GM12878 (cell line): Measurements from ENCODE around the gene ATP4A. TPM values are rescaled to one million over a fixed set of nuclear protein-coding genes. Genes with fewer than 3 reads are reported as not detected.

Experiments used
- ATAC-seq: fragments of 200-7000 bp; cut with Tn5 transposase; 3 replicates; pipeline ENCODE4 v1.9.1; 2020; ENCODE audit warnings: mild to moderate bottlenecking, moderate library complexity
- BruUV-seq: library from RNA; stranded (reverse); fragments of 400-500 nt; replicated peaks from 2 replicates; lab custom pipeline; 2021; lab: Mats Ljungman, UMichigan
- CTCF ChIA-PET: fragments of 300-600 bp; sonication (Branson Sonifier 250); formaldehyde crosslinking; extraction: SDS; loops from one replicate; lab custom pipeline; 2021; ENCODE audit warnings: inconsistent platforms; lab: Yijun Ruan, JAX
- POLR2A ChIA-PET: fragments of 350-600 bp; formaldehyde crosslinking; extraction: SDS; loops from one replicate; lab custom pipeline; 2021; ENCODE audit warnings: inconsistent platforms; lab: Charles Lee
- RAD21 ChIA-PET: fragments of 300-600 bp; sonication (Branson Sonifier 250); formaldehyde crosslinking; loops from one replicate; lab custom pipeline; 2023; ENCODE audit warnings: antibody characterized with exemption; ENCODE audit not compliant: unreplicated experiment; lab: Charles Lee
- SMC1A ChIA-PET: fragments of 300-600 bp; sonication (Branson Sonifier 250); formaldehyde crosslinking; loops from one replicate; lab custom pipeline; 2023; ENCODE audit not compliant: unreplicated experiment, uncharacterized antibody; lab: Charles Lee
- DNase-seq: peaks from one replicate; pipeline ENCODE4 v3.0.0-alpha.2; 2011; ENCODE audit warnings: low read depth, low spot score
- FAIRE-seq: peaks from 3 replicates; lab custom pipeline; 2011; peaks lifted over from hg19 to GRCh38; lab: Jason Lieb, UNC
- H2AFZ ChIP-seq: 2 replicates; pipeline ENCODE4 v1.6.0; 2011; ENCODE audit warnings: low read depth, low read length, control low read depth; ENCODE audit not compliant: control insufficient read depth
- H3K27ac ChIP-seq: 2 replicates; pipeline ENCODE4 v1.5.1; 2011; ENCODE audit warnings: control low read depth; ENCODE audit not compliant: control insufficient read depth, insufficient read depth
- H3K27me3 ChIP-seq, 2 experiments: replicated peaks in 1 of 2; 2 replicates each; pipeline versions ENCODE4 v1.6.0 to v1.6.1; 2011; ENCODE audit warnings: low read length in 1 of 2; ENCODE audit not compliant: control insufficient read depth in 2 of 2, insufficient read depth in 2 of 2
- H3K36me3 ChIP-seq, 2 experiments: 2 replicates each; pipeline ENCODE4 v1.5.1; 2011; ENCODE audit warnings: low read length in 1 of 2; ENCODE audit not compliant: control insufficient read depth in 2 of 2, insufficient read depth in 2 of 2
- H3K4me1 ChIP-seq: 2 replicates; pipeline ENCODE4 v1.6.1; 2011; ENCODE audit warnings: mild to moderate bottlenecking, low read length, moderate library complexity, mixed read lengths; ENCODE audit not compliant: control insufficient read depth, insufficient read depth
- H3K4me2 ChIP-seq: 2 replicates; pipeline ENCODE4 v1.6.0; 2011; ENCODE audit warnings: control low read depth; ENCODE audit not compliant: control insufficient read depth, insufficient read depth
- H3K4me3 ChIP-seq: fragments of 200-600 bp; sonication (generic); 2 replicates; pipeline ENCODE4 v1.5.1; 2016
- H3K79me2 ChIP-seq: 2 replicates; pipeline ENCODE4 v1.6.0; 2011; ENCODE audit warnings: low read length; ENCODE audit not compliant: control insufficient read depth, insufficient read depth
- H3K9ac ChIP-seq: 2 replicates; pipeline ENCODE4 v1.8.0; 2011; ENCODE audit warnings: low read length, control low read depth, mixed read lengths; ENCODE audit not compliant: control insufficient read depth, insufficient read depth
- H3K9me3 ChIP-seq: replicated peaks from 3 replicates; pipeline ENCODE4 v1.5.1; 2011; ENCODE audit warnings: mild to moderate bottlenecking, low read length; ENCODE audit not compliant: control insufficient read depth, insufficient read depth
- H4K20me1 ChIP-seq: 2 replicates; pipeline ENCODE4 v1.6.0; 2011; ENCODE audit not compliant: control insufficient read depth, insufficient read depth
- CBX5 ChIP-seq: sonication (generic); IDR thresholded peaks from 2 replicates; pipeline ENCODE4 v1.6.1; 2016; ENCODE audit warnings: low read depth, moderate library complexity, mild to moderate bottlenecking, inconsistent platforms
- ETV6 ChIP-seq, 2 experiments: fragments of 450-650 bp in 1 of 2; IDR thresholded peaks in 1 of 2; conservative IDR thresholded peaks in 1 of 2; 2 replicates each; pipeline ENCODE4 v1.6.1; 2014; ENCODE audit warnings: antibody characterized with exemption in 1 of 2, borderline replicate concordance in 1 of 2, low read depth in 1 of 2, mild to moderate bottlenecking in 1 of 2, moderate library complexity in 1 of 2
- WGBS: methylation state at CpG from one replicate; pipeline ENCODE4 v1.1.6; 2016; ENCODE audit warnings: low lambda C conversion rate; ENCODE audit not compliant: insufficient replicate concordance, insufficient coverage; ENCODE audit errors: missing lambda C conversion rate; 5-methylcytosine and 5-hydroxymethylcytosine counted together
- in situ Hi-C: fragments of 300-500 bp; cut with MboI; formaldehyde crosslinking; loops from 9 replicates; pipeline ENCODE4 v1.14.3; 2018; ENCODE audit warnings: mixed read lengths
- intact Hi-C: fragments of 100-400 bp; cut with micrococcal nuclease; formaldehyde crosslinking; loops from one replicate; pipeline ENCODE4 v1.14.2; 2022; ENCODE audit not compliant: unreplicated experiment
- polyA plus RNA-seq, 11 experiments: library from polyadenylated mRNA; depleted of rRNA in 4 of 11; unstranded in 6 of 11; stranded (reverse) in 5 of 11; fragments of >200 nt; fragmentation: Nextera tagmentation in 4 of 11; fragmentation: Illumina TruSeq in 1 of 11; extraction: Ambion mirVana in 4 of 11; extraction: Trizol in 1 of 11; gene quantifications; 1 replicate in 1 of 11; 2 replicates in 10 of 11; pipeline versions ENCODE4 v1.2.1 to v1.2.3, GENCODE V29; 2011 to 2016; ENCODE audit warnings: inconsistent platforms in 2 of 11, missing spikeins in 2 of 11, low read depth in 1 of 11
- total RNA-seq, 4 experiments: library from RNA; depleted of rRNA in 3 of 4; stranded (reverse); fragments of >200 nt in 3 of 4; fragmentation: Illumina TruSeq in 1 of 4; extraction: Trizol in 1 of 4; gene quantifications; 2 replicates each; pipeline versions ENCODE4 v1.2.1 to v1.2.3, GENCODE V29; 2013 to 2021
- TF ChIP-seq, protein P1 (sequence below): fragments of 450-650 bp; formaldehyde crosslinking; IDR thresholded peaks from 2 replicates; pipeline ENCODE4 v1.4.0; 2020; ENCODE audit warnings: mild to moderate bottlenecking, moderate library complexity
- TF ChIP-seq, protein P2 (sequence below): fragments of 450-650 bp; IDR thresholded peaks from 2 replicates; pipeline ENCODE4 v1.6.1; 2017; ENCODE audit warnings: mild to moderate bottlenecking, moderate library complexity

Gene ATP4A
- total and polyA plus RNA-seq, 10 of the 15 experiments (the other 5 are each of a cell fraction or from before 2014, with no cell fraction given), result 0.03 to 1.5 (median 0.11) TPM; not detected in 3

DNA sequence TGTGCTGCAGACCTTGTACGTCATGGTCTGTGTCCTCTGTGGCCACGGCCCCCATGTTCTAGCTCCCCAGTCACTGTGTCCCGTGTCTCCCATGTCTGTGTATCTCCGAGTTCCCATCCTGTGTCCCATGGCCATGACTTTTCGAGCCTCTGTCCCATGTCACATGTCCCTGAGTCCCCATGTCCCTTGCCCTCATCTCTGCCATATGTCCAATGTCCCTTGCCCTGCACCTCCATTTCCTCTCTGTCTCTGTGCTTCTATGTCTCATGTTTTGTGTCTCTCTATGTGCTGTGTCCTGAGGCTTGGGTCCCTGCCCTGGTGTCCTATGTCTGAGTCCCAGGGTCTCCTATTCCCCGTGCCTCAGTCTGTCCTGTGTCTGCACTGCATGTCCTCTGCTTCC lies 2.0 kb downstream of the ATP4A start:
- Histone ChIP-seq H3K79me2 (no peaks in the 10 kb centered on the region), H3K4me2 (no peak overlapping the region), H3K9me3 (no peaks in the 10 kb centered on the region; the same call in 2 of the 3 replicates), H3K4me1 (peaks cover 30% of the 10 kb centered on the region), H3K9ac (no peak overlapping the region), H3K27me3 (no peaks in the 10 kb centered on the region; a peak in 2 of 4 replicates), H3K36me3 (no peaks in the 10 kb centered on the region), H3K4me3 (no peak overlapping the region), H2AFZ (no peak overlapping the region), H4K20me1 (no peaks in the 10 kb centered on the region), H3K27ac (no peak overlapping the region)
- DNase-seq (no peak), FAIRE-seq (no peak), ATAC-seq (no peak)
- intact Hi-C loops, result no loop called here
- no TSS peak for BruUV-seq
- ChIA-PET RAD21 (no interaction called here), SMC1A (no interaction called here), CTCF (interaction anchor here (2.6 kb wide), 1 partner anchor 12 kb away, joined by 17 read pairs; no protein-coding TSS in a partner anchor), POLR2A (no interaction called here)
- TF ChIP-seq, protein P1, sequence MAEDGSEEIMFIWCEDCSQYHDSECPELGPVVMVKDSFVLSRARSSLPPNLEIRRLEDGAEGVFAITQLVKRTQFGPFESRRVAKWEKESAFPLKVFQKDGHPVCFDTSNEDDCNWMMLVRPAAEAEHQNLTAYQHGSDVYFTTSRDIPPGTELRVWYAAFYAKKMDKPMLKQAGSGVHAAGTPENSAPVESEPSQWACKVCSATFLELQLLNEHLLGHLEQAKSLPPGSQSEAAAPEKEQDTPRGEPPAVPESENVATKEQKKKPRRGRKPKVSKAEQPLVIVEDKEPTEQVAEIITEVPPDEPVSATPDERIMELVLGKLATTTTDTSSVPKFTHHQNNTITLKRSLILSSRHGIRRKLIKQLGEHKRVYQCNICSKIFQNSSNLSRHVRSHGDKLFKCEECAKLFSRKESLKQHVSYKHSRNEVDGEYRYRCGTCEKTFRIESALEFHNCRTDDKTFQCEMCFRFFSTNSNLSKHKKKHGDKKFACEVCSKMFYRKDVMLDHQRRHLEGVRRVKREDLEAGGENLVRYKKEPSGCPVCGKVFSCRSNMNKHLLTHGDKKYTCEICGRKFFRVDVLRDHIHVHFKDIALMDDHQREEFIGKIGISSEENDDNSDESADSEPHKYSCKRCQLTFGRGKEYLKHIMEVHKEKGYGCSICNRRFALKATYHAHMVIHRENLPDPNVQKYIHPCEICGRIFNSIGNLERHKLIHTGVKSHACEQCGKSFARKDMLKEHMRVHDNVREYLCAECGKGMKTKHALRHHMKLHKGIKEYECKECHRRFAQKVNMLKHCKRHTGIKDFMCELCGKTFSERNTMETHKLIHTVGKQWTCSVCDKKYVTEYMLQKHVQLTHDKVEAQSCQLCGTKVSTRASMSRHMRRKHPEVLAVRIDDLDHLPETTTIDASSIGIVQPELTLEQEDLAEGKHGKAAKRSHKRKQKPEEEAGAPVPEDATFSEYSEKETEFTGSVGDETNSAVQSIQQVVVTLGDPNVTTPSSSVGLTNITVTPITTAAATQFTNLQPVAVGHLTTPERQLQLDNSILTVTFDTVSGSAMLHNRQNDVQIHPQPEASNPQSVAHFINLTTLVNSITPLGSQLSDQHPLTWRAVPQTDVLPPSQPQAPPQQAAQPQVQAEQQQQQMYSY (CRISPR knock-in tag), result no peak
- no peak for TF ChIP-seq CBX5
- TF ChIP-seq, protein P2, sequence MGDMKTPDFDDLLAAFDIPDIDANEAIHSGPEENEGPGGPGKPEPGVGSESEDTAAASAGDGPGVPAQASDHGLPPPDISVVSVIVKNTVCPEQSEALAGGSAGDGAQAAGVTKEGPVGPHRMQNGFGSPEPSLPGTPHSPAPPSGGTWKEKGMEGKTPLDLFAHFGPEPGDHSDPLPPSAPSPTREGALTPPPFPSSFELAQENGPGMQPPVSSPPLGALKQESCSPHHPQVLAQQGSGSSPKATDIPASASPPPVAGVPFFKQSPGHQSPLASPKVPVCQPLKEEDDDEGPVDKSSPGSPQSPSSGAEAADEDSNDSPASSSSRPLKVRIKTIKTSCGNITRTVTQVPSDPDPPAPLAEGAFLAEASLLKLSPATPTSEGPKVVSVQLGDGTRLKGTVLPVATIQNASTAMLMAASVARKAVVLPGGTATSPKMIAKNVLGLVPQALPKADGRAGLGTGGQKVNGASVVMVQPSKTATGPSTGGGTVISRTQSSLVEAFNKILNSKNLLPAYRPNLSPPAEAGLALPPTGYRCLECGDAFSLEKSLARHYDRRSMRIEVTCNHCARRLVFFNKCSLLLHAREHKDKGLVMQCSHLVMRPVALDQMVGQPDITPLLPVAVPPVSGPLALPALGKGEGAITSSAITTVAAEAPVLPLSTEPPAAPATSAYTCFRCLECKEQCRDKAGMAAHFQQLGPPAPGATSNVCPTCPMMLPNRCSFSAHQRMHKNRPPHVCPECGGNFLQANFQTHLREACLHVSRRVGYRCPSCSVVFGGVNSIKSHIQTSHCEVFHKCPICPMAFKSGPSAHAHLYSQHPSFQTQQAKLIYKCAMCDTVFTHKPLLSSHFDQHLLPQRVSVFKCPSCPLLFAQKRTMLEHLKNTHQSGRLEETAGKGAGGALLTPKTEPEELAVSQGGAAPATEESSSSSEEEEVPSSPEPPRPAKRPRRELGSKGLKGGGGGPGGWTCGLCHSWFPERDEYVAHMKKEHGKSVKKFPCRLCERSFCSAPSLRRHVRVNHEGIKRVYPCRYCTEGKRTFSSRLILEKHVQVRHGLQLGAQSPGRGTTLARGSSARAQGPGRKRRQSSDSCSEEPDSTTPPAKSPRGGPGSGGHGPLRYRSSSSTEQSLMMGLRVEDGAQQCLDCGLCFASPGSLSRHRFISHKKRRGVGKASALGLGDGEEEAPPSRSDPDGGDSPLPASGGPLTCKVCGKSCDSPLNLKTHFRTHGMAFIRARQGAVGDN, result no peak
- TF ChIP-seq ETV6 (conservative IDR thresholded peaks at IDR 0.05 in 1 of 2, IDR thresholded peaks at IDR 0.05 in 1 of 2; ENCODE audit: borderline replicate concordance in 1 of 2, low read depth in 1 of 2), result no peak
- WGBS, result 2% methylated on average over 6 of the region's 6 CpGs
- in situ Hi-C loops, result no loop called here
